ENCODE results near the gene MAK. TPM values are rescaled to one million over a fixed set of nuclear protein-coding genes. Genes with fewer than 3 reads are reported as not detected.
"Not testable (repeated sequence)": the region's sequence is repeated elsewhere in the genome, so short reads cannot be mapped to it uniquely, and the experiment has no call there.

MAK gene
- total RNA-seq, 1 experiment from 2014 or later = not detected

DNA sequence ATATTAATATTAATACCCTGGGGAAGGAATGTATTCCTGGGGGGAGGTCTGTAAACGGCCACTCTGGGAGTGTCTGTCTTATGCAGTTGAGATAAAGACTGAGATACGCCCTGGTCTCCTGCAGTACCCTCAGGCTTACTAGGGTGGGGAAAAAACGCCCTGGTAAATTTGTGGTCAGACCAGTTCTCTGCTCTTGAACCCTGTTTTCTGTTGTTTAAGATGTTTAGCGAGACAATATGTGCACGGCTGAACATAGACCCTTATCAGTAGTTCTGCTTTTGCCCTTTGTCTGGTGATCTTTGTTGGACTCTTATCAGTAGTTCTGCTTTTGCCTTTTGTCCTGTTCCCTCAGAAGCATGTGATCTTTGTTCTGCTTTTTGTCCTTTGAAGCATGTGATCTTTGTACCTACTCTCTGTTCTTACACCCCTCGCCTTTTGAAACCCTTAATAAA is 15.5 kb upstream of the MAK start:
- not testable (repeated sequence) for DNase-seq (ENCODE audit: low read depth)

GRCh38 chr6:10852361-10852960 is 14.1 kb upstream of the MAK start:
- DNase-seq (ENCODE audit: low read depth) = no peak

- no peak for DNase-seq (ENCODE audit: low read depth)
Observed at GRCh38 chr6:10850728-10851127, 12.4 kb upstream of the MAK start.

DNA sequence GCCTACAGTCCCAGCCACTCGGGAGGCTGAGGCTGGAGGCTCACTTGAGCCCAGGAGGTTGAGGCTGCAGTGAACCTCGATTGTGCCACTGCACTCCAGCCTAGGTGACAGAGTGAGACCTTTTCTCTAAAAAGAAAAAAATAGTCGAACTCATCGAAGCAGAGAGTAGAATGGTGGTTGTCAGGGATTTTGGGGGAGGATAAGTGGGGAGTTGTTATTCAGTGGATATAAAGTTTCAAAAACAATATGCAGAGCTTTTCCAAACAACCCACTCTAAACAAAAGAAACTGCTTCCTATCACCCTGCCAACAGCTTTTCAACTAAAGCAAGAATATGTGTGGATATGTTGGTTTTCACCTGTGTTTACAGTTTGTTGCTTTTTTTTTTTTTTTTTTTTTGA is 11.6 kb upstream of the MAK start:
- DNase-seq (ENCODE audit: low read depth) = no peak

- no peak for DNase-seq (ENCODE audit: low read depth)
Observed at GRCh38 chr6:10847684-10848083, 9.3 kb upstream of the MAK start.

DNA sequence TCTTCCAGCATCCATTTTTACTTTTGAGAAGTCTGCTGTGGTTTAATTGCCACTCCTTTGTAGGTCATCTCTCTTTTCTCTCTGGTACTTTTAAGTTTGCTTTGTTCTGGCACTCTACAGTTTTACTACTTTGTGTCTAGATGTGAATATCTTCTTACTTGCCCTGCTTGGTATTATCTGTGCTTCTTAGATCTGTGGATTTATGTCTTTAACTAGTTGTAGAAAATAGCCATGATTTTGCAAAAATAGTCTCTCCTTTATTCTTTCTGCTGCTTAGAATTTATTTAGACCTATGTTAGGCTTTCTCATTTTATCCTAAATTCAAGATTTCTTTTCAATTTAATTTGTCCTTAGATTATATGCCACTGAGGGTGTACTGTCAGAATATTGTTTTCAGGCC is 5.2 kb upstream of the MAK start:
- DNase-seq (ENCODE audit: low read depth) = no peak

DNA sequence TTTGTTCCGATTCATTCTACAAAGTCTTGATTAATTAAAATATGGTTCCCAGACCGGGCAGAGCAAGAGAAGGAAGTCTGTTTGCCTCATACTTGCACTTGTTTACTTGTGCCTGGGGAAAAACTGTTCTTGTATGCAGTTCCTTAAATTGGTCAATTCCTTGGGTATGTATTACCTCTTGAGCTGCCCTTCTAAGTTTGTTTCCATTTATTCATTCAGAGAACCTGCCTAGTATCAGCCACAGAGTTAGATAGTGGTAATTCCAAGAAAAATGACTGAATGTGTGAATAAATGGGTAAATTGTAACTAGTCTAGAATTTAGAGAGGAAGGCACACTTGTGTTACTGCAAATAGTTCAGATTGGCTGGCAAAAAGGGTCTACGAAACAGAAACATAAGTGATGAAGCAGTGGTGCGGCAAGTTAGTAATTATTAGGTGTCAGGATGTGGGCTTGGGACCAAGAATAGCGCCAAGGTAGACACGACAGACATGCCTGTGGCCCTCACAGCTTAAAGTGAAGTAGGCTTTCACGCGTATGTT is 525 bp upstream of the MAK start:
- DNase-seq (ENCODE audit: low read depth) = no peak

DNA sequence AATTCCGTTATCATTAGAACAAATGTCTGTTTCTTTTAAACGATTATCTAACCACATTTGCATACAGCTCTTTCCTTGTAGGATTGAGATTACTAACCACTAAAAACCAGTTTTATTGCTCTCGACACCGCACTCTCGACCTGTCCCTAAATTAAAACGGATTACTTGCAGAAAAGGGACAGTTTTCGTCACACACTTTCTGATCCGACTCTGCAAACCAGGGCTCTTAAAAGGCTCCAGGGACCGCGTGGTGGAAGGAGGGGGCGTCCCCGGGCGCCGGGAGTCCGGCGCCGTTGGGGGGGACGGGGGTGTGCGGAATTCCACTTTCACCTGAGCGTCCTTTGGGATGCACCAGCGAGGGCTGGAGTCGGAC is 731 bp downstream of the MAK start:
- no peak for DNase-seq (ENCODE audit: low read depth)

- no peak for DNase-seq (ENCODE audit: low read depth)
Observed at GRCh38 chr6:10837009-10837621, 1.2 kb downstream of the MAK start.

- no peak for DNase-seq (ENCODE audit: low read depth)
Observed at GRCh38 chr6:10834823-10835222, 3.5 kb downstream of the MAK start.

DNA sequence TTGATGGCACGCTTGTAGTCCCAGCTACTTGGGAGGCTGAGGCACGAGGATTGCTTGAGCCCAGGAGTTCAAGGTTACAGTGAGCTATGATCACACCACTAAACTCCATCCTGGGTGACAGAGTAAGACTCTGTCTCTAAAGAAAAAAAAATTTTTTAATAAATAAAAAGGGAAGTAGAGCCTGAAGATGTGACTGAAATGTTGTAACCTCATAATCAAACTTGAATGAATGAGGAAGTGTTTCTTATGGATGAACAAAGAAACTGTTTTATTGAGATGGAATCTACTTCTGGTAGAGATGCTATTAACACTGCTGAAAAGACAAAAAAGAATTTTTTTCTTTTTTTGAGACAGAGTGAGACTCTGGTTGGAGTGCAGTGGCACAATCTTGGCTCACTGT is 6.7 kb downstream of the MAK start:
- DNase-seq (ENCODE audit: low read depth) = no peak

GRCh38 chr6:10824819-10825218 is 13.5 kb downstream of the MAK start:
- DNase-seq (ENCODE audit: low read depth) = no peak

- DNase-seq (ENCODE audit: low read depth) = no peak
Observed at GRCh38 chr6:10824297-10824696, 14.0 kb downstream of the MAK start.

DNA sequence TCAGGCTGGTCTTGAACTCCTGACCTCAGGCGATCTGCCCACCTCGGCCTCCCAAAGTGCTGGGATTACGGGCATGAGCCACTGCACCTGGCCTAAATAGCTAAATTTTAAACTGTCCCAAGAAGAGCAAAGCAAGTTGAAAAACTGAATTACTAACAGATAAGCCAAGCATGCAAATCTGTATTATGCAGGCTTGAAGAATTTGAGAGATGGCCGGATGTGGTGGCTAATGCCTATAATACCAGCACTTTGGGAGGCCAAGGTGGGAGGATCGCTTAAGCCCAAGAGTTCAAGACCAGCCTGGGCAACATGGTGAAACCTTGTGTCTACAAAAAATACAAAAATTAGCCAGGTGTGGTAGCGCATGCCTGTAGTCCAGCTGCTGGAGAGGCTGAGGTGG is 24.2 kb downstream of the MAK start:
- not testable (repeated sequence) for DNase-seq (ENCODE audit: low read depth)

GRCh38 chr6:10809098-10809497 is 29.2 kb downstream of the MAK start:
- DNase-seq (ENCODE audit: low read depth) = no peak

GRCh38 chr6:10808376-10808775 is 30.0 kb downstream of the MAK start:
- DNase-seq (ENCODE audit: low read depth) = no peak

- peak; percentile 43 for DNase-seq (ENCODE audit: low read depth)
Observed at GRCh38 chr6:10801224-10801848, 37.0 kb downstream of the MAK start.

- DNase-seq (ENCODE audit: low read depth) = peak; percentile 25
Observed at GRCh38 chr6:10800810-10801209, 37.5 kb downstream of the MAK start.

- no peak for DNase-seq (ENCODE audit: low read depth)
Observed at GRCh38 chr6:10794239-10794638, 44.1 kb downstream of the MAK start.

DNA sequence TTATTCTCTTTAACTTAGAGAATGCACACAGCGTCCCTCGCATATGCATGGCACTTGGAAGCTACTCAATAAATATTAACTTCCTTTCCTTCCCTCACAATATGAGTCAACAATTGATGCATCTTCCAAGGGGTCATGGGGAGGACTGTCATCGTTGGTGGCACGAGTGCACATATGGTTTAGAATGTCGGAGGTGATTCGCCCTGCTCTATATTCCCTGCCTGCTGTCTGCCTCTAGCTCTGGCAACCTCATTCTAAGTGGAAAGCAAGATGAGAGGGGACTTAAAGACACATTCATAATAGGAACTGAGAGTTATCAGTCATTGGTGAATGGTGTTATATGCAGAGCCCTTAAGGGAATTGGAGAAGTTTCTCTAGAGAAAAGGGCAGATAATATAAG is 44.6 kb downstream of the MAK start:
- no peak for DNase-seq (ENCODE audit: low read depth)

DNA sequence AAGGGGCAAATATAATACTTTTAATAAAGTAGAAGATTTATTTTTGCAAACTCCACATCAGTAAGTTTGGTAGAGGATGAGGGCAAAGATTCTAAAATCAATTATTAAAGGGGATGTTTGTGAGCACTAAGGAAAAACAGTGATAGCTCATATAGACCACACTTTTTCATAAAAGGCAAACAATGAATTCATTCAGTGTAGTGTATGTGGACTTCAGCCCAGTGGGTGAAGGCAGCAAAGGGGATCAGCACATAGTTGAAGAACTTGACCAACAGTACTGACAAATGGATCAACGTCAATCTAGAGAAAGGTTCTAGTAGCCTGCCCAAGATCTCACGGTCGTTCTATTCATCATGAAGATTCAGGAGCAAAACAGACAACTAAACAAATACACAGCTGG is 45.3 kb downstream of the MAK start:
- DNase-seq (ENCODE audit: low read depth) = no peak

GRCh38 chr6:10792101-10792500 is 46.2 kb downstream of the MAK start:
- no peak for DNase-seq (ENCODE audit: low read depth)

DNA sequence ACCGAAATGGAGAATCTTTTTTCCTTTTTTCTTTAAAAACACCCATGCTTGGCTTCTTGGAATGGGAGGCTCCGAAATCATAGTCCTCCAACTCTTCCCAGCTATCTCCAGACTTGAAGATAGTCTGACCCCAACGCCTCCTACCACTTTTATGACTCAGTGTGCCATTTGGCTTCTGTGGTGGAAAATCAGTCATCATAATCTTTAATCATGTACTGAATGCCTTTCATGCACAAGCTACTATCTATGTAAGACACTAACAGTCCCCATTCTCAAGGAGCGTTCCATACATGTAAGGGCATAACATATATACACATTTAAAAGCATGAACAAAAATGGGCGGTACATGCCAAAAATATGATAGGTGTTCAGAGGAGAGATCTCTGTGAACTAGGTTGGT is 46.7 kb downstream of the MAK start:
- DNase-seq (ENCODE audit: low read depth) = peak; percentile 4
